Endodermal cell (in vitro differentiated cells): ENCODE measurements around the gene TPBGL. TPM values are rescaled to one million over a fixed set of nuclear protein-coding genes. Genes with fewer than 3 reads are reported as not detected.
A peak's percentile ranks its signal among the peaks of the same experiment; 100 is the strongest.

Experiments used
- DNase-seq: peaks from one replicate; pipeline ENCODE4 v3.0.0-alpha.2; 2017
- H3K27ac ChIP-seq: 2 replicates; pipeline ENCODE4 v1.5.1; 2013; ENCODE audit warnings: mild to moderate bottlenecking, low read depth, low read length, moderate library complexity
- H3K27me3 ChIP-seq: 2 replicates; pipeline ENCODE4 v1.6.1; 2013; ENCODE audit warnings: mild to moderate bottlenecking, low read length, moderate library complexity; ENCODE audit not compliant: insufficient read depth, control insufficient read depth, poor library complexity, severe bottlenecking
- H3K36me3 ChIP-seq: 2 replicates; pipeline ENCODE4 v1.7.0; 2013; ENCODE audit warnings: mild to moderate bottlenecking, low read length, moderate library complexity; ENCODE audit not compliant: control insufficient read depth, insufficient read depth
- H3K4me1 ChIP-seq: one replicate; pipeline ENCODE4 v1.7.0; 2013; ENCODE audit warnings: low read length; ENCODE audit not compliant: control insufficient read depth, insufficient read depth
- H3K4me3 ChIP-seq: 2 replicates; pipeline ENCODE4 v1.5.1; 2013; ENCODE audit warnings: mild to moderate bottlenecking, low read length, moderate library complexity
- H3K9ac ChIP-seq: 2 replicates; pipeline ENCODE4 v1.6.1; 2013; ENCODE audit warnings: mild to moderate bottlenecking, low read length, moderate library complexity; ENCODE audit not compliant: poor library complexity, severe bottlenecking; ENCODE audit errors: extremely low read depth
- H3K9me3 ChIP-seq: 2 replicates; pipeline ENCODE4 v1.6.1; 2013; ENCODE audit warnings: mild to moderate bottlenecking, low read length, moderate library complexity; ENCODE audit not compliant: control insufficient read depth
- H3K27ac Mint-ChIP-seq: 2 replicates; pipeline ENCODE4 v1.8.0; 2020; ENCODE audit warnings: mixed read lengths
- H3K27me3 Mint-ChIP-seq: 2 replicates; pipeline ENCODE4 v1.8.0; 2021; ENCODE audit warnings: mild to moderate bottlenecking, mixed read lengths; ENCODE audit not compliant: insufficient read depth
- H3K36me3 Mint-ChIP-seq: 2 replicates; pipeline ENCODE4 v1.8.0; 2020; ENCODE audit warnings: low read depth, mixed read lengths
- H3K4me1 Mint-ChIP-seq: 2 replicates; pipeline ENCODE4 v1.8.0; 2020; ENCODE audit warnings: mixed read lengths
- H3K4me3 Mint-ChIP-seq: 2 replicates; pipeline ENCODE4 v1.8.0; 2020; ENCODE audit warnings: mild to moderate bottlenecking, moderate library complexity, mixed read lengths
- H3K9me3 Mint-ChIP-seq: 2 replicates; pipeline ENCODE4 v1.8.0; 2020; ENCODE audit warnings: mild to moderate bottlenecking, mixed read lengths
- WGBS, 2 experiments: methylation state at CpG; one replicate each; pipeline versions ENCODE4 v1.1.5 to v1.1.7; 2013; ENCODE audit warnings: missing lambda C conversion rate in 2 of 2, mixed read lengths in 1 of 2; ENCODE audit not compliant: insufficient coverage in 1 of 2, insufficient read length in 1 of 2; 5-methylcytosine and 5-hydroxymethylcytosine counted together
- total RNA-seq, 2 donors: library from RNA; stranded (reverse); fragmentation: NEBNext Ultra II Directional in 1 of 2; extraction: Animal tissue kit (Norgen Biotek cat#: 25700) in 1 of 2; gene quantifications; 2 replicates in 1 of 2; 3 replicates in 1 of 2; pipeline ENCODE4 v1.2.1, GENCODE V29; 2021
- TF ChIP-seq, protein P1 (sequence below): fragments of 200-600 bp; sonication (generic); conservative IDR thresholded peaks from 2 replicates; pipeline ENCODE4 v1.5.0; 2021; ENCODE audit warnings: antibody characterized with exemption, mild to moderate bottlenecking

TPBGL gene
- total RNA-seq, 2 donors from 2014 or later = 0.13 TPM; not detected in 1

DNA sequence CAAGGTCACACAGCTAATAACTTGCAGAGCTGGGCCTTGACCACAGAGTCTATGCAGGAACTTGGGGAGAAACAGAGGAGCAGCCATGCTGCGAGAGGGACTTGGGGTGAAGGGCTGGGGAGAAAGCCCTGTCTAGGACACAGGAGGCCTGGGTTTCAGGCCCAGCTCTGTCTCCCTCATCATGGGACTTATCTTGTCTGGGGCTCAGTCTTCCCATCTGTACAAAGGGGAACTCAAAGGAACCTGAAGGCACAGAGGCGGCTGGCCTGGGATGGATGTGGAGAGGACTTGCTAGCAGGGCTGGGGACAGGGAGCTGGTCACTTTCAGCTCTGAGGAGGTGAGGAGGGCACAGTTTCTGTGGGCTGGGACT lies 36.9 kb upstream of the TPBGL start:
- peak; percentile 35 for DNase-seq
- H3K9me3 Mint-ChIP-seq = no peaks in the 10 kb centered on the region
- Histone ChIP-seq H3K27ac (no peak overlapping the region), H3K9me3 (no peaks in the 10 kb centered on the region), H3K36me3 (no peaks in the 10 kb centered on the region), H3K4me1 (no peaks in the 10 kb centered on the region), H3K4me3 (no peak overlapping the region), H3K27me3 (peaks cover 17% of the 10 kb centered on the region), H3K9ac (no peak overlapping the region)
- peaks cover 17% of the 10 kb centered on the region for H3K4me1 Mint-ChIP-seq
- no peaks in the 10 kb centered on the region for H3K36me3 Mint-ChIP-seq
- no peak overlapping the region for H3K27ac Mint-ChIP-seq
- TF ChIP-seq, protein P1, sequence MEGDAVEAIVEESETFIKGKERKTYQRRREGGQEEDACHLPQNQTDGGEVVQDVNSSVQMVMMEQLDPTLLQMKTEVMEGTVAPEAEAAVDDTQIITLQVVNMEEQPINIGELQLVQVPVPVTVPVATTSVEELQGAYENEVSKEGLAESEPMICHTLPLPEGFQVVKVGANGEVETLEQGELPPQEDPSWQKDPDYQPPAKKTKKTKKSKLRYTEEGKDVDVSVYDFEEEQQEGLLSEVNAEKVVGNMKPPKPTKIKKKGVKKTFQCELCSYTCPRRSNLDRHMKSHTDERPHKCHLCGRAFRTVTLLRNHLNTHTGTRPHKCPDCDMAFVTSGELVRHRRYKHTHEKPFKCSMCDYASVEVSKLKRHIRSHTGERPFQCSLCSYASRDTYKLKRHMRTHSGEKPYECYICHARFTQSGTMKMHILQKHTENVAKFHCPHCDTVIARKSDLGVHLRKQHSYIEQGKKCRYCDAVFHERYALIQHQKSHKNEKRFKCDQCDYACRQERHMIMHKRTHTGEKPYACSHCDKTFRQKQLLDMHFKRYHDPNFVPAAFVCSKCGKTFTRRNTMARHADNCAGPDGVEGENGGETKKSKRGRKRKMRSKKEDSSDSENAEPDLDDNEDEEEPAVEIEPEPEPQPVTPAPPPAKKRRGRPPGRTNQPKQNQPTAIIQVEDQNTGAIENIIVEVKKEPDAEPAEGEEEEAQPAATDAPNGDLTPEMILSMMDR = no peak
- WGBS, 2 experiments = 88 to 97% methylated on average over 1 to 2 of the region's 2 CpGs
- peaks cover 4% of the 10 kb centered on the region for H3K27me3 Mint-ChIP-seq
- H3K4me3 Mint-ChIP-seq = no peak overlapping the region

DNA sequence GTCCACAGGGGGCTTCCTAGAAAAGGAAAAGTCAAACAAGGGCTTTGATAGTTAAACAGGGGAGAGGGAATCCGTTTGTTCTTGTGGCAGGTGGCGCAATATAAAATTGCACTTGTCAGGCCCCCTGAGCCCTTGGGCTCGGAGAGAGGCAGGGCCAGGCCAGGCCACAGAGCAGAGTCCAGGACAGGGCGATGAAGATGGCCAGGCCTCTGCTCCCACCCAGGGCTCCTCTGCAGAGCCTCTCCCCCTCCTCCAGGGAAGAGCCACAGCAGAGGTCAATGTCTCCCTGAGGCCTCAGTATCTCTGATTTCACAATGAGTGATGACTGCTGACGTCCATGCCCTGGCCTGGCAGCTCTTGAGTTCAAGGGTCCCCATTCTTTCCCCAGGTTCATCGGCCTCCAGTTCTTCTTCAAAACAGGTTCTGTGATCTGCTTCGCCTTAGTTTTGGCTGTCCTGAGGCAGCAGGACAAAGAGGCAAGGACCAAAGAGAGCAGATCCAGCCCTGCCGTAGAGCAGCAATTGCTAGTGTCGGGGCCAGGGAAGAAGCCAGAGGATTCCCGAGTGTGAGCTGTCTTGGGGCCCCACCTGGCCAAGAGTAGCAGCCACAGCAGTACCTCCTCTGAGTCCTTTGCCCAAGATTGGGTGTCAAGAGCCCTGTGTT lies 36.4 kb upstream of the TPBGL start:
- H3K36me3 Mint-ChIP-seq = no peaks in the 10 kb centered on the region
- peaks cover 4% of the 10 kb centered on the region for H3K27me3 Mint-ChIP-seq

DNA sequence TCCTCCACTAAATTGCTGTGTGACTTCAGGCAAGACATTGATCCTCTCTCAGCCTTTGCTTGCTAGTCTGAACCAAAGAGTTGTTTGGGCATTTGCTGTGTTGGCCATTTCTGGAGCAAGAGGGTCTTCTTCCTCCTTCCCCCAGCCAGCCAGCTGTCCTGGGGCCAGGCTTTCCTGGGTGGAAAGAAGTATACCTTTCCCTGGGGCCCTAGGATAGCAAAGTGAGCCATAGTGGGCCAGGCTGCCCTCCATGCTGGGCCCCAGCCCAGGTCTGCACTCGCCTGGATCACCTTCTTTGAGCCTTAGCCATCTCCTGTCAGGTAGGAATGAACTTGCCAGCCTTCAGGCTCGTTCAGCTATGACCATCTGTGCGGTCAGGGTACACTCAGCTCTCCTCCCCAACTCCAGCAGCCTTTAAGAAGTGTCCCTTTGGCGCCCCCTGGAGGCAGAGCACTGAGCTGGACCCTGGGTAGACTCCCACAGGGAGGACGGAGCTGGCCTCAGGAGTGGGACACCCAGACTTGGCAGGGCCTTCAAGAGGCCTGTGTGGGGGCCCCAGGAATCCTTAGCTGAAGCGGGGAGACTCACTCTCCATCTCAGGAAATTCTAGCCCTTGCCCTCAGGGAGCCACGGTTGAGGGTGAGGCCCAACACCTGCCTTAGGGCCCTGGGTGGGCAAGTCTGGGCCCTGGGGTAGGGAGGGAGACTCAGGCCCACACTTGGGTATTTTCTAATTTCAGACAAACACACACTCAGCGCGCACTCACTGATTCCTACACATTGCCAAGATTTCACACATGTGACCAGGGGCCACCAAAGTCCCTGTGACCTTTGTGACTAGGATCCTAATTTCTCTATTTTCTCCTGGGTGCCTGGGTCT lies 35.6 kb upstream of the TPBGL start:
- H3K27ac ChIP-seq = no peak overlapping the region
- TF ChIP-seq, protein P1 = peak; percentile 96
- H3K9me3 Mint-ChIP-seq = no peaks in the 10 kb centered on the region
- DNase-seq = peak; percentile 98
- no peak overlapping the region for H3K4me3 Mint-ChIP-seq
- 39 to 90% methylated on average over 2 to 9 of the region's 9 CpGs for WGBS, 2 experiments
- H3K9ac ChIP-seq = no peak overlapping the region
- peaks cover 17% of the 10 kb centered on the region for H3K4me1 Mint-ChIP-seq
- no peaks in the 10 kb centered on the region for H3K36me3 Mint-ChIP-seq
- peaks cover 3% of the 10 kb centered on the region for H3K27me3 Mint-ChIP-seq
- no peak overlapping the region for H3K27ac Mint-ChIP-seq
- no peaks in the 10 kb centered on the region for H3K36me3 ChIP-seq
- H3K4me3 ChIP-seq = no peak overlapping the region
- H3K4me1 ChIP-seq = no peaks in the 10 kb centered on the region
- no peaks in the 10 kb centered on the region for H3K9me3 ChIP-seq
- H3K27me3 ChIP-seq = peaks cover 30% of the 10 kb centered on the region

More for the DNA sequence above, 36.4 kb upstream of the TPBGL start:
- peak; percentile 53 for DNase-seq
- Mint-ChIP-seq H3K27ac (no peak overlapping the region), H3K4me1 (peaks cover 17% of the 10 kb centered on the region), H3K9me3 (no peaks in the 10 kb centered on the region), H3K4me3 (no peak overlapping the region)
- H3K27me3 ChIP-seq = peaks cover 22% of the 10 kb centered on the region
- TF ChIP-seq, protein P1 = no peak
- 89 to 97% methylated on average over 6 to 10 of the region's 10 CpGs for WGBS, 2 experiments
- no peak overlapping the region for H3K27ac ChIP-seq
- H3K4me3 ChIP-seq = no peak overlapping the region
- H3K36me3 ChIP-seq = no peaks in the 10 kb centered on the region
- no peaks in the 10 kb centered on the region for H3K4me1 ChIP-seq
- H3K9me3 ChIP-seq = no peaks in the 10 kb centered on the region
- H3K9ac ChIP-seq = no peak overlapping the region
